Measurements from ENCODE around the gene OR2T6.

DNA sequence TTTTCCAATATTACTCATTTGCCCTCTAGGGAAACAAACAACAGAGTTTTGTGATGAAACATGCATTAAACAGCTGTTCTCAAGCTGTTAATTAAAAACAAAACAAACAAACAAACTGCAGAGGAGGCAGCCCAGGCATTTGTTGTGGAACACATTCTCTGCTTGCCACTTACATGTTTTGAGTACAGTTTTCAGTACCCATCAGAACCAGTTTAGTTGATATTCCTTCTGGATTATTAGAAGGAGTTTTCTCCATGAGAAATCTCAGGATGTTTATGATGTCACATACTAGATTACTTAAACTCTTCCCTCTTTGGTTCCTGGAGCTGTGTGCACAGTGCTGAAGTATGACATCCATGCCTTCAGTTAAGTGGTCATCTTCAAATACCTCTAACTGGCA lies at the start of gene OR2T6:
- no peak for TF ChIP-seq POLR2A (IDR thresholded peaks at IDR 0.05)
- TF ChIP-seq, protein P1, sequence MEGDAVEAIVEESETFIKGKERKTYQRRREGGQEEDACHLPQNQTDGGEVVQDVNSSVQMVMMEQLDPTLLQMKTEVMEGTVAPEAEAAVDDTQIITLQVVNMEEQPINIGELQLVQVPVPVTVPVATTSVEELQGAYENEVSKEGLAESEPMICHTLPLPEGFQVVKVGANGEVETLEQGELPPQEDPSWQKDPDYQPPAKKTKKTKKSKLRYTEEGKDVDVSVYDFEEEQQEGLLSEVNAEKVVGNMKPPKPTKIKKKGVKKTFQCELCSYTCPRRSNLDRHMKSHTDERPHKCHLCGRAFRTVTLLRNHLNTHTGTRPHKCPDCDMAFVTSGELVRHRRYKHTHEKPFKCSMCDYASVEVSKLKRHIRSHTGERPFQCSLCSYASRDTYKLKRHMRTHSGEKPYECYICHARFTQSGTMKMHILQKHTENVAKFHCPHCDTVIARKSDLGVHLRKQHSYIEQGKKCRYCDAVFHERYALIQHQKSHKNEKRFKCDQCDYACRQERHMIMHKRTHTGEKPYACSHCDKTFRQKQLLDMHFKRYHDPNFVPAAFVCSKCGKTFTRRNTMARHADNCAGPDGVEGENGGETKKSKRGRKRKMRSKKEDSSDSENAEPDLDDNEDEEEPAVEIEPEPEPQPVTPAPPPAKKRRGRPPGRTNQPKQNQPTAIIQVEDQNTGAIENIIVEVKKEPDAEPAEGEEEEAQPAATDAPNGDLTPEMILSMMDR (IDR thresholded peaks at IDR 0.05), result no peak
